ENCODE measurements around the gene SPOCK1.
A peak's percentile ranks its signal among the peaks of the same experiment; 100 is the strongest.

SPOCK1 gene

DNA sequence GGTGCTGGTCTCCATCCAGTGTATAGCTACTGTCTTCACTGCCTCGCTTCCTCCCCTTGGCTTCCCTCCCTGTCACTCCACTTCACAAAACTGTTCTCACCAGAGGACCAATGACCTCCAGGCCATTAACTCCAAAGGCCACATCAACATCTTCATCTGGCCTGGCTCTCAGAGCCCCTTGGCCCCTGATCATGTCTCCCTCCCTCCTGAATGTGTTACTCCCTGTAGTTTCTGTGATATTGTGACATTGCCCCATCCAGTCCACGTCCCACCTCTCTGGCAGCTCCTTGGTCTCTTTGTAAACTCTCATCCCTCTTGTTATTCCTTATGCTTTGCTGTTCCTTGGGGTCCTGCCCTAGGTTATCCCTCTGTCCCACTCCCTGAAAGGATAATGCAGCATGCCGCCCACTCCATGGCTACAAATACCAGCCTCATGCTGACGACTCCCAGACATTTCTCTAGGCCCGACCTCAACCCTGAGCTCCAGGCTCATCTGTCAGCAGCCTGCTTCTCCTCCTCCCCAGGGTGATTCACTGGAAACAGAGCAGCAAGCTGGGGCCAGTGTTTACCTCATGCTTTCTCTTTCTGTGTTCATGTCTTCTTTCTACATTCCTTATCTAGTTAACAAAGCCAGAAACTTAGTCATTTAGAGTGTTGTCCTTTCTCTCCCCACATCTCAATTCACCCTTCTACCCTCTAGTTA is 312.2 kb downstream of the SPOCK1 start:
- no peak for DNase-seq

DNA sequence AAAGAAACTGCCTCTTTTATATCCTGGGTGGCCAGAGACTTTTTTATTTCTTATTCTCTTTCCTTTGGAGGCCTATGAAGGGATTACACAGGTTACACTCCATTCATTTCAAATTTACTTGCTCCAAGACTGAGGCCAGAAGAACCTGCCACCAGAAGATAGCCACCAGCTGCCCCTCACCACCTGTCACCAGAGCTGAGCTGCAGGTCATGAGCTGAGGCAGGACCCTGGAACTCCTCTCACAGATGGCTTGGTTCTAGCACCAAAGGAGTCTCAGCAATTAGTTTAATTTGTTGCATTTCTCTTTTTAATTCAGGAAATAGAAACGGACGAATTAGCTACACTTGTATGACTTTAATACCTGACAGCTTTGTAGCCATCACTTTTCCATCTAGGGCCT is 313.9 kb downstream of the SPOCK1 start:
- no peak for DNase-seq

- DNase-seq, result no peak
Measured at GRCh38 chr5:137184734-137185133, 314.4 kb downstream of the SPOCK1 start.

DNA sequence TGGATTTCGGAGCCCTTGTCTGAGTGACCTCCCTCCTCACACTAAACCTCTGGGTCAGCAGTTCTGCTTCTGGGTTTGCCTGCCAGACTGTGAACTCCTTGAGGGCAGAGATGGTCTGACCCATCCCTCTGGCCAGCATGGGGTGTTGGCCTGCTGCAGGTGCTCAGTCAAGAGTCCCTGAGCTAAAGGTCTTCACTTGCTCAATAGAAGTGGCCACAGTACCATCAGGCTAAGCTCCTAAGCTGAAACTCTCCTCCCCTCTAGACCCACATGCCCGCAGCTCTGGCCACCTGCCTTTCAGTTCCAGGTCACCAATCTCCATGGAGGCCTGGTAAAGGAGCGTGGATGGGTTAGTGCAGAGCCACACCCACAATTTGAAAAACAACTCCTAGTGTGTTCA is 316.6 kb downstream of the SPOCK1 start:
- DNase-seq, result no peak

DNA sequence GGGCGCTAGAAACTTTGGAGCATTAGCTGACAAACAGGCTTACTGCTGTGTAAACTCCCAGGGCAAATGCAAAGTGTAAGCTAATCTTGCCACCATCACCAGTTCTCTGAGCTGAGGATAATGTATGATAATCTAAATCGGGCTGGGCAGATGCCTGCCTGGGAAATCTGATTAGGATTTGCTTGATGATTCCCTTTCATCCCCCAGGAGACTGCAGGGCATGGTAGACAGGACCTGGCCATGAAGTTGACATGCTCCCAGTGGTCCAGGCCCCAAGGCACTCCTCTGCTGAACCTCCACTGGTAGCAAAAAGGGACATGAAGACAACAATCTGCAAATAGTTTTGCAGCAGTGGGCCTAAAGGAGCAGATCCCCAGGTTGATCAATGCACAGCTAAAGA is 317.5 kb downstream of the SPOCK1 start:
- no peak for DNase-seq

GRCh38 chr5:137179203-137179602 is 319.9 kb downstream of the SPOCK1 start:
- no peak for DNase-seq

DNA sequence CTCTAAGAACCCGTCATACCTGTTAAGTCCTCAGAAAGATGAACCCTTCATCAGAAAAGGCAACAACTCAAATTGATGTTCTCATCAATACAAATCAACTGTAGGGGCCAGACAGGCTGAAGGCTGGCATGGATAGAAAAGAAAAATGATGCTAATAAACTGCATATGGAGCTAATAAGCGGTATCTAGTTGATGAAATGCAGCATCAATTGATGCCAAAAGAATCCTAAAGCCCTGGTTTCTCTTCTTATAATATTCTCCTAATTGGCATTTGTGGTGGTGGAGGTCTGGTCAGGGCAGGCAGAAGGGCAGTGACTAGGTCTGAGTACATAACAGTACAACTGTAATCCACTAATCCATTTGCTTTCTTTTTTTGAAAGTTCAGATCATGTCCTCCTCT is 322.5 kb downstream of the SPOCK1 start:
- DNase-seq, result no peak

DNA sequence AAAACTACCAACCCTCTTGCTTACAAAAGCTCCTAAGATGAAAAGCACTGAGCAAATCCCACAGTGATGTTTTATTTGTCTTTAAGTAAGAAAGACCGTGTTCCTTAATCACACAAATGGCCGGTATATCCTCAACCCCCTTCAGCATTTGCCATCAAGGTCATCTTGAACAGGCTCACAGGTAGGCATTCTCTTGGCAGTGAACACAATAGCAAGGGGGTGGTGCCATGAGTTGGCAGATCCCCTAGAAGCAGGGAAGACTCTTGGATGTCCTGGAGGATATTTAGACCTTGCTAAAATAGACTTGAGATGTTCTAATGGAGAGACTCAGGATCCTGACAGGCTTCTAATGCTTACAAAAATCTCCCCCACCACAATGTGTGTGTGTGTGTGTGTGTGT is 323.0 kb downstream of the SPOCK1 start:
- DNase-seq, result no peak

DNA sequence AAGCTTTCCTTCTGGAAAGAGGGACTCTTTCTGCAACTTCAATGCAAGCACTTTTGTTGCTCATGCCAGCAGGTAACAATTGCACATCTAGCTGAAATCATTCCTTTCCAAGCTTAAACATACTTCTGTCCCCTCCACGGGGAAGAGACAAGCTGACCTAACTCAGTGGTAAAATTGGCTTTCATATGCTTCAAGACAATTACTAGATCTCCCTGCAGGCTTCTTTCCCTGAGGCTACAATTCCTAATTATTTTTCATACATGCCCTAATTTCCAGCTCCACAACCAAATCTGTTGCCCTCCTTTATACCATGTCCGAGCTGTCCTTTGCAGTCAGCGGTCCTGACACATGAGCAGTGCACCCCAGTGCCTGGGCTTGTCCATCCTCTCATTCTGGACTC is 324.9 kb downstream of the SPOCK1 start:
- no peak for DNase-seq

GRCh38 chr5:137172258-137172657 is 326.9 kb downstream of the SPOCK1 start:
- DNase-seq, result no peak

DNA sequence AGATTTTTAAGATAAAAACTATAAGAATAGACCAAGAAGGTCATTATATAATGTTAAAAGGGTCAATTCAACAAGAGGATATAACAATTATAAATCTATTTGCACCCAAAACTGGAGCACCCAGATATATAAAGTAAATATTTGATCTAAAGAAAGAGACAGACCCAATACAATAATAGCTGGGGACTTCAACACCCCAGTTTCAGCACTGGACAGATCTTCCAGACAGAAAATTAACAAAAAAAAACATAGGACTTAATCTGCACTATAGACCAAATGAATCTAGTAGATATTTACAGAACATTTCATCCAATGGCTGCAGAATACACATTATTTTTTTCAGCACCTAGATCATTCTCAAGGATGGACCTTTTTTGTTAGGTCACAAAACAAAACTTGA is 331.9 kb downstream of the SPOCK1 start:
- DNase-seq, result no peak

- DNase-seq, result no peak
Measured at GRCh38 chr5:137164961-137165360, 334.2 kb downstream of the SPOCK1 start.

GRCh38 chr5:137164536-137164935 is 334.6 kb downstream of the SPOCK1 start:
- DNase-seq, result no peak

DNA sequence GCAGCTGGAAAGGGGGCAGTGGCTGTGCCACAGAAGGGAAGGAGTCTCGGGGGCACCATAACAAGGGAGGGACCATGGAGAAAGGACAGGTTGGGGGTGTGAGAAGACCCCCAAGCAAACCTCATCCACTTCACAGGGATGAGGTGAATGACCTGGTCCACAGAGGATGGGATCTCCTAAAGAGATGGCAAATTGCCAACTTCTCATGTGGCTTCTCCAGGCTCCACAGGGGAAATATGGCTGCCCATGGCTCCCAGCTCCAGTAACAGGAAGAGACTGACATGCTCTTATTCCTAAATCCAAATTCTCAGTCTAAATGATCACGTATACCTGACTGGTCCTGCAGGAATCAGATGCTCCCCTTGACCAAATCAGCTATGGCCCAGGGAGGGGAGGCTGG is 340.4 kb downstream of the SPOCK1 start:
- no peak for DNase-seq

DNA sequence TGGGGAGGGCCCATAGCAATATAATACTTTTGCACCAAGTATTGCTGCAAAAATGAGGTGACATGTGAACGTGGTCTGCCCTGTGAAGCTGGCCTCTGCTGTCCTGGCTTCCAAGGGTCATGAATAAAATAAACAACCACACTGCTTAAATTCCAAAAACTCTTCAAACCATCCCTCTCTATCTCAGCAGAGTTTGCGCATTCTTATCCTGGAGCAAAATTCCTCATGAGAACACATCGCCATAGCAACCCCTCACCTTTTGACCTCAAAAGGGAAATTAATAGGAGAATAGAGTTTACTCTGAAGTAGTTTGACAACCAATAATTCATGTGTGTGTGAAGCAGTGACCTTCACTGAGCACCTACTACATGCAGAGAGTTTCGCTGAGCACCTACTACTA is 342.9 kb downstream of the SPOCK1 start:
- DNase-seq, result no peak

GRCh38 chr5:137155261-137156000 is 343.7 kb downstream of the SPOCK1 start:
- no peak for DNase-seq

DNA sequence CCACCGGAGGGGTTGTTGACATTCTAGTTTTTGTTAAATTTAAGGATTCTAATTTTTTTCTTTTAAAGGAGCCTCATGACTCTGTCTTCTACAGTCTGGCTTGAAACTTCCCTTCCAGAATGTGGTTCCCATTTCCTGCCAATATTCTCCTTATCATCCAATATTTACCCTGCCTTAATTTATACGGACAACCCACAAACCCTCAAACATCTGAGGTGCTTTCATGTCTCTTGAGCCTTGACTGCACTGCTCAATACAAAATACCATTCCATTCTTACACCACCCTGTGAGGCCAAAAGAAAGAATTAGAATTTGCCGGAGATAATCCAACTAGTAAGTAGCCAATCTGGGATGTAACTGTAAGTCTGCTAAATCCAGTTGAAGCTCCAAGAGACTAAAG is 346.5 kb downstream of the SPOCK1 start:
- DNase-seq, result no peak

- no peak for DNase-seq
Measured at GRCh38 chr5:137148655-137149054, 350.5 kb downstream of the SPOCK1 start.

GRCh38 chr5:137148159-137148558 is 351.0 kb downstream of the SPOCK1 start:
- no peak for DNase-seq

- DNase-seq, result no peak
Measured at GRCh38 chr5:137147346-137147745, 351.8 kb downstream of the SPOCK1 start.

DNA sequence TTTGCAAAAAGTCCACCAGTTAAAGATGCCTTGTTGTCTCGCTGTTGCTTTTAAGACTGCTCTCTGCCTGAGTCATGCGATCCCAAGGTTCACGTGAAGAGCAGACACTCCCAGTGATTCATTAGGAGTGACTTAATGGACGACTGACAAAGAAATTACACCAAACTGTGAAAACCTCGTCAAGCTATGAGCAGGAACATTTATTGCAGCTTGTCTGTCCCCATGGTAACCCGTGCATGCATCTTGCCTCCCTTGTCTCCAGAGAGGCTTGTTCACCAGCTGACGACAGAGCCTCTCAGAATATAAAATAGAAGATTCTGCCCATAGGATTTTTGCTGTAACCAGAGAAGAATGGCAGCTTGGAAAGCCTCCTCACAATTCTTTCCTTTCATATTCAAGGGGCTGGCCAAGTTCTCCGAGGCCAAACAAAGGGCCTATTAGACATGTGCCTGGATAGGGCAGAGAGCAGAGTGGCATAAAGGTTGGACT is 352.7 kb downstream of the SPOCK1 start:
- peak; percentile 12 for DNase-seq

DNA sequence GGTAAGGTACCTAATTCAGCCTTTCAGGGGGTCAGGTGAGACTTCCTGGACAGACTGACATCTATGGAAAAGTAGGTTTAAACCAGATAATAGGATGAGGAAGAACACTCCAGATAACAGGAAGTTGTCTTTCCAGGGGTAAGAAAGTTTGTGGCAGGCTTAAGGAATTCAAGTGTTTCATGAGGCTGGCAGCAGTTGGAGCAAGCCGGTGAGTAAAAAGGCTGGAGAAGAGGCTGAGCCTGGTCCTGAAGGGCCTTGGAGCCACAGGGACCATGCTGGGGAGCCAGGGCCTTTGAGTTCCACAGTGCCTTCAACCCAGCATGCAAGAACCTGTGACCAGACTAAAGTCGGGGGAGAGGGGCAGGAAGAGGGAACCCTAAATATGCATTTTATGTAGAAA is 353.4 kb downstream of the SPOCK1 start:
- DNase-seq, result no peak

- DNase-seq, result no peak
Measured at GRCh38 chr5:137144656-137145055, 354.5 kb downstream of the SPOCK1 start.

DNA sequence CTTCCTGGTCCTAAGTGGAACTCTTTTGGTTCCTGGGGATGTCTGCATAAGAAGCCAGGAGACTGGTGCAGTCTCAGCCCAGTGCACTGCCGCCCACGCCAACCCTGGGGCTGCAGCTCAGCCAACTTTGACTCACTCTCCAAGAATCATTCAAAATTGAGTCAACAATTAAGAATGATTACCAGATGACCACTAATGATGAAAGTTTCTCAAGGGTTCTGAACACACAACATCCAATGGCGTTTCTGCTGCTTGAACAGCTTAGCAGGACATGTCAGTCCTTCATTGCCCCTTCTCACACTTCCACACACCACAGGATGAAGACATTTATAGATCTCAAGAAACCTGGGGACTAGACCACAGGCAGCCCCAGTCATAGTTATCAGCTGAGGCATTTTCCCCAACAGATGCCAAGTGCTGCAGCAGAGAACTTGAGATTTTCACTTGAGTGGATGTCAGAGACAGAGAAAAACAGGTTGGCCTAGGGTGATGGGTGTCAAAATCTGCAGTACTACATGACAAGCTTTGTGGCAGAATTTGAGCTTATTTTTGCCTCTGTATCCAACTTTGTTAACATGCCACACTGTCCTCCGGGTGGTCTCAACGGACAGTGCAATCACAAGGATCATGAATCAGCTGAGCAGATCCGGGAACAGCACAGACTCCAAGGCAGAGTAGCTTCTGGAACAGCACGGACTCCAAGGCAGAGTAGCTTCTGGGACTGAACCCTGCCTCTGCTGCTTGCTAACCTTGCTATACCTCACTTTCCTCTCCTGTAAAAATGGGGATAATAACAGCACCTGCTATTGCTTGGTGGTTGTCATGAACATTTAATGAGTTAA is 356.1 kb downstream of the SPOCK1 start:
- no peak for DNase-seq

Measured in NCI-H1105 treated with DMSO at 0.1 percent for 48 hours (cell line).